Liver (tissue), 9 donors: Measurements from ENCODE around the gene HMX1. TPM values are rescaled to one million over a fixed set of nuclear protein-coding genes. Genes with fewer than 3 reads are reported as not detected.

Source experiments
- DNase-seq: peaks from one replicate; pipeline ENCODE4 v3.0.0-alpha.2; 2017; ENCODE audit warnings: low spot score
- H3K27ac ChIP-seq, 2 donors: one replicate each; pipeline ENCODE4 v1.7.0; 2013; ENCODE audit warnings: inconsistent platforms in 2 of 2, low read length in 2 of 2, control low read depth in 1 of 2, low read depth in 1 of 2, mild to moderate bottlenecking in 1 of 2
- H3K27me3 ChIP-seq, 4 donors: one replicate each; pipeline versions ENCODE4 v1.6.1 to v1.7.0; 2013; ENCODE audit warnings: low read length in 3 of 4, inconsistent platforms in 1 of 4, mild to moderate bottlenecking in 1 of 4, moderate library complexity in 1 of 4; ENCODE audit not compliant: control insufficient read depth in 4 of 4, insufficient read depth in 4 of 4
- H3K36me3 ChIP-seq, 4 donors: one replicate each; pipeline versions ENCODE4 v1.6.1 to v1.7.0; 2013; ENCODE audit warnings: low read length in 3 of 4, mild to moderate bottlenecking in 3 of 4, low read depth in 1 of 4, moderate library complexity in 1 of 4; ENCODE audit not compliant: control insufficient read depth in 4 of 4, insufficient read depth in 3 of 4
- H3K4me1 ChIP-seq, 4 donors: one replicate each; pipeline versions ENCODE4 v1.6.1 to v1.7.0; 2013; ENCODE audit warnings: low read length in 3 of 4, mild to moderate bottlenecking in 3 of 4, moderate library complexity in 1 of 4; ENCODE audit not compliant: control insufficient read depth in 4 of 4, insufficient read depth in 4 of 4
- H3K4me3 ChIP-seq, 3 donors: one replicate each; pipeline versions ENCODE4 v1.6.1 to v1.7.0; 2013; ENCODE audit warnings: low read length in 3 of 3, control low read depth in 1 of 3, low read depth in 1 of 3, mild to moderate bottlenecking in 1 of 3
- H3K9ac ChIP-seq, 2 donors: one replicate each; pipeline ENCODE4 v1.7.0; 2013; ENCODE audit warnings: low read length in 2 of 2, mild to moderate bottlenecking in 2 of 2, moderate library complexity in 2 of 2, control low read depth in 1 of 2, low read depth in 1 of 2
- H3K9me3 ChIP-seq, 4 donors: one replicate each; pipeline versions ENCODE4 v1.6.1 to v1.7.0; 2013; ENCODE audit warnings: low read length in 3 of 4; ENCODE audit not compliant: control insufficient read depth in 4 of 4
- EGR1 ChIP-seq, 2 donors: IDR thresholded peaks; 2 replicates each; pipeline ENCODE4 v1.6.1; 2016 to 2018; ENCODE audit warnings: antibody characterized with exemption in 2 of 2, low read depth in 2 of 2
- FOXA1 ChIP-seq: IDR thresholded peaks from 2 replicates; pipeline ENCODE4 v1.6.1; 2016; ENCODE audit warnings: antibody characterized with exemption
- FOXA2 ChIP-seq: IDR thresholded peaks from 2 replicates; pipeline ENCODE4 v1.6.1; 2016; ENCODE audit warnings: antibody characterized with exemption
- GABPA ChIP-seq, 2 donors: IDR thresholded peaks in 1 of 2; conservative IDR thresholded peaks in 1 of 2; 2 replicates each; pipeline ENCODE4 v1.6.1; 2016; ENCODE audit warnings: antibody characterized with exemption in 2 of 2, mild to moderate bottlenecking in 1 of 2, moderate library complexity in 1 of 2
- HNF4A ChIP-seq, 2 donors: conservative IDR thresholded peaks; 2 replicates each; pipeline ENCODE4 v1.6.1; 2016; ENCODE audit warnings: antibody characterized with exemption in 2 of 2, mild to moderate bottlenecking in 2 of 2
- JUND ChIP-seq, 2 donors: IDR thresholded peaks; 2 replicates each; pipeline ENCODE4 v1.6.1; 2016; ENCODE audit warnings: antibody characterized with exemption in 2 of 2
- MAX ChIP-seq: IDR thresholded peaks from 2 replicates; pipeline ENCODE4 v1.6.1; 2016; ENCODE audit warnings: antibody characterized with exemption
- NR2F2 ChIP-seq: IDR thresholded peaks from 2 replicates; pipeline ENCODE4 v1.6.1; 2016; ENCODE audit warnings: antibody characterized with exemption
- RAD21 ChIP-seq, 2 donors: IDR thresholded peaks; 2 replicates each; pipeline ENCODE4 v1.6.1; 2016; ENCODE audit warnings: antibody characterized with exemption in 2 of 2, mild to moderate bottlenecking in 2 of 2
- RXRA ChIP-seq, 2 donors: IDR thresholded peaks; 2 replicates each; pipeline ENCODE4 v1.6.1; 2017 to 2018; ENCODE audit warnings: antibody characterized with exemption in 2 of 2, mild to moderate bottlenecking in 1 of 2
- SP1 ChIP-seq: IDR thresholded peaks from 2 replicates; pipeline ENCODE4 v1.6.1; 2018; ENCODE audit warnings: antibody characterized with exemption, mild to moderate bottlenecking
- TAF1 ChIP-seq: conservative IDR thresholded peaks from 2 replicates; pipeline ENCODE4 v1.6.1; 2016; ENCODE audit warnings: antibody characterized with exemption, mild to moderate bottlenecking
- YY1 ChIP-seq: IDR thresholded peaks from 2 replicates; pipeline ENCODE4 v1.6.1; 2016; ENCODE audit warnings: antibody characterized with exemption, mild to moderate bottlenecking
- WGBS: extraction: QIAGEN DNeasy Blood & Tissue Kit; methylation state at CpG from one replicate; pipeline ENCODE4 v1.1.7; 2013; 5-methylcytosine and 5-hydroxymethylcytosine counted together
- polyA plus RNA-seq, 2 donors: library from polyadenylated mRNA; stranded (reverse) in 1 of 2; unstranded in 1 of 2; fragments of 200-250 nt in 1 of 2; fragments of >200 nt in 1 of 2; fragmentation: Nextera tagmentation in 1 of 2; extraction: Ambion mirVana in 1 of 2; gene quantifications; one replicate each; pipeline versions ENCODE4 v1.2.1 to v1.2.3, GENCODE V29; 2013 to 2015
- total RNA-seq, 2 donors: library from RNA; depleted of rRNA; stranded (reverse); fragments of >200 nt; gene quantifications; one replicate each; pipeline ENCODE4 v1.2.3, GENCODE V29; 2014
- TF ChIP-seq, protein P1 (sequence below): IDR thresholded peaks from 2 replicates; pipeline ENCODE4 v1.6.1; 2016; ENCODE audit warnings: antibody characterized with exemption
- TF ChIP-seq, protein P2 (sequence below): IDR thresholded peaks from 2 replicates; pipeline ENCODE4 v1.6.1; 2016; ENCODE audit warnings: antibody characterized with exemption, mild to moderate bottlenecking
- TF ChIP-seq, protein P3 (sequence below): fragments of 150-350 bp; IDR thresholded peaks from 2 replicates; pipeline ENCODE4 v1.5.1; 2017; ENCODE audit warnings: improper control_type of control experiment, low read depth, low read length; ENCODE audit not compliant: missing input control
- TF ChIP-seq, protein P4 (sequence below): IDR thresholded peaks from 2 replicates; pipeline ENCODE4 v1.6.1; 2016; ENCODE audit warnings: antibody characterized with exemption
- donor health status: healthy.
- donor health status: healthy.
- donor health status: healthy.
- donor health status: healthy.
- donor health status: healthy.

HMX1 gene
- total and polyA plus RNA-seq, 4 donors = not detected

DNA sequence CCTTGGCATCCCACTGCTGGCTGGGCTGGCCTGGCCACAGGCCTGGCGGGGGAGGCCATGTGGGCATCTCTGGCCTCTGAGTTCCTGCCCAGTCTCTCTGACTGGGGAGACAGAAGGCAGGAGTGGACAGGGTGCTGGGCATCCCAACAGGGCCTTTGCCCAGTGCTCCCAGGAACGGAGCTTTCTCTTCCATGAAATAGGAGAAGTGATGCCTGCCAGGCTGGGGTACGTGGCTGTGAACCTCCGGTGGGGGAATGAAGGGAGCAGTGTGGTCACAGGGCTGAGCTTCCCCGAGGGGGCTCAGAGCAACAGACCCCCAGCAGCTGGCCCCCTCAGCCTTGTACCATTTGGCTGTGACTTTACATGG is 40.4 kb upstream of the HMX1 start:
- no peak for DNase-seq
- H3K9ac ChIP-seq = no peak overlapping the region
- TF ChIP-seq, protein P1, sequence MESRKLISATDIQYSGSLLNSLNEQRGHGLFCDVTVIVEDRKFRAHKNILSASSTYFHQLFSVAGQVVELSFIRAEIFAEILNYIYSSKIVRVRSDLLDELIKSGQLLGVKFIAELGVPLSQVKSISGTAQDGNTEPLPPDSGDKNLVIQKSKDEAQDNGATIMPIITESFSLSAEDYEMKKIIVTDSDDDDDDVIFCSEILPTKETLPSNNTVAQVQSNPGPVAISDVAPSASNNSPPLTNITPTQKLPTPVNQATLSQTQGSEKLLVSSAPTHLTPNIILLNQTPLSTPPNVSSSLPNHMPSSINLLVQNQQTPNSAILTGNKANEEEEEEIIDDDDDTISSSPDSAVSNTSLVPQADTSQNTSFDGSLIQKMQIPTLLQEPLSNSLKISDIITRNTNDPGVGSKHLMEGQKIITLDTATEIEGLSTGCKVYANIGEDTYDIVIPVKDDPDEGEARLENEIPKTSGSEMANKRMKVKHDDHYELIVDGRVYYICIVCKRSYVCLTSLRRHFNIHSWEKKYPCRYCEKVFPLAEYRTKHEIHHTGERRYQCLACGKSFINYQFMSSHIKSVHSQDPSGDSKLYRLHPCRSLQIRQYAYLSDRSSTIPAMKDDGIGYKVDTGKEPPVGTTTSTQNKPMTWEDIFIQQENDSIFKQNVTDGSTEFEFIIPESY = no peak
- TF ChIP-seq, protein P2, sequence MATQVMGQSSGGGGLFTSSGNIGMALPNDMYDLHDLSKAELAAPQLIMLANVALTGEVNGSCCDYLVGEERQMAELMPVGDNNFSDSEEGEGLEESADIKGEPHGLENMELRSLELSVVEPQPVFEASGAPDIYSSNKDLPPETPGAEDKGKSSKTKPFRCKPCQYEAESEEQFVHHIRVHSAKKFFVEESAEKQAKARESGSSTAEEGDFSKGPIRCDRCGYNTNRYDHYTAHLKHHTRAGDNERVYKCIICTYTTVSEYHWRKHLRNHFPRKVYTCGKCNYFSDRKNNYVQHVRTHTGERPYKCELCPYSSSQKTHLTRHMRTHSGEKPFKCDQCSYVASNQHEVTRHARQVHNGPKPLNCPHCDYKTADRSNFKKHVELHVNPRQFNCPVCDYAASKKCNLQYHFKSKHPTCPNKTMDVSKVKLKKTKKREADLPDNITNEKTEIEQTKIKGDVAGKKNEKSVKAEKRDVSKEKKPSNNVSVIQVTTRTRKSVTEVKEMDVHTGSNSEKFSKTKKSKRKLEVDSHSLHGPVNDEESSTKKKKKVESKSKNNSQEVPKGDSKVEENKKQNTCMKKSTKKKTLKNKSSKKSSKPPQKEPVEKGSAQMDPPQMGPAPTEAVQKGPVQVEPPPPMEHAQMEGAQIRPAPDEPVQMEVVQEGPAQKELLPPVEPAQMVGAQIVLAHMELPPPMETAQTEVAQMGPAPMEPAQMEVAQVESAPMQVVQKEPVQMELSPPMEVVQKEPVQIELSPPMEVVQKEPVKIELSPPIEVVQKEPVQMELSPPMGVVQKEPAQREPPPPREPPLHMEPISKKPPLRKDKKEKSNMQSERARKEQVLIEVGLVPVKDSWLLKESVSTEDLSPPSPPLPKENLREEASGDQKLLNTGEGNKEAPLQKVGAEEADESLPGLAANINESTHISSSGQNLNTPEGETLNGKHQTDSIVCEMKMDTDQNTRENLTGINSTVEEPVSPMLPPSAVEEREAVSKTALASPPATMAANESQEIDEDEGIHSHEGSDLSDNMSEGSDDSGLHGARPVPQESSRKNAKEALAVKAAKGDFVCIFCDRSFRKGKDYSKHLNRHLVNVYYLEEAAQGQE = no peak
- TF ChIP-seq YY1 (no peak), FOXA1 (no peak), GABPA (IDR thresholded peaks at IDR 0.05 in 1 of 2, conservative IDR thresholded peaks at IDR 0.05 in 1 of 2) (no peak), FOXA2 (no peak), RAD21 (IDR thresholded peaks at IDR 0.05) (no peak), TAF1 (no peak), MAX (no peak), NR2F2 (no peak), JUND (IDR thresholded peaks at IDR 0.05) (no peak), EGR1 (IDR thresholded peaks at IDR 0.05; ENCODE audit: low read depth in 2 of 2) (no peak), HNF4A (conservative IDR thresholded peaks at IDR 0.05) (no peak), RXRA (IDR thresholded peaks at IDR 0.05) (no peak), SP1 (no peak)
- TF ChIP-seq, protein P3, sequence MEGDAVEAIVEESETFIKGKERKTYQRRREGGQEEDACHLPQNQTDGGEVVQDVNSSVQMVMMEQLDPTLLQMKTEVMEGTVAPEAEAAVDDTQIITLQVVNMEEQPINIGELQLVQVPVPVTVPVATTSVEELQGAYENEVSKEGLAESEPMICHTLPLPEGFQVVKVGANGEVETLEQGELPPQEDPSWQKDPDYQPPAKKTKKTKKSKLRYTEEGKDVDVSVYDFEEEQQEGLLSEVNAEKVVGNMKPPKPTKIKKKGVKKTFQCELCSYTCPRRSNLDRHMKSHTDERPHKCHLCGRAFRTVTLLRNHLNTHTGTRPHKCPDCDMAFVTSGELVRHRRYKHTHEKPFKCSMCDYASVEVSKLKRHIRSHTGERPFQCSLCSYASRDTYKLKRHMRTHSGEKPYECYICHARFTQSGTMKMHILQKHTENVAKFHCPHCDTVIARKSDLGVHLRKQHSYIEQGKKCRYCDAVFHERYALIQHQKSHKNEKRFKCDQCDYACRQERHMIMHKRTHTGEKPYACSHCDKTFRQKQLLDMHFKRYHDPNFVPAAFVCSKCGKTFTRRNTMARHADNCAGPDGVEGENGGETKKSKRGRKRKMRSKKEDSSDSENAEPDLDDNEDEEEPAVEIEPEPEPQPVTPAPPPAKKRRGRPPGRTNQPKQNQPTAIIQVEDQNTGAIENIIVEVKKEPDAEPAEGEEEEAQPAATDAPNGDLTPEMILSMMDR = no peak
- TF ChIP-seq, protein P4, sequence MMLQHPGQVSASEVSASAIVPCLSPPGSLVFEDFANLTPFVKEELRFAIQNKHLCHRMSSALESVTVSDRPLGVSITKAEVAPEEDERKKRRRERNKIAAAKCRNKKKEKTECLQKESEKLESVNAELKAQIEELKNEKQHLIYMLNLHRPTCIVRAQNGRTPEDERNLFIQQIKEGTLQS = no peak
- no peak overlapping the region for H3K27ac ChIP-seq
- H3K36me3 ChIP-seq = no peaks in the 10 kb centered on the region
- peaks cover 0 to 2% (median 0%) of the 10 kb centered on the region in 4 donors for H3K27me3 ChIP-seq
- H3K9me3 ChIP-seq = no peaks in the 10 kb centered on the region
- no peak overlapping the region for H3K4me3 ChIP-seq
- no peaks in the 10 kb centered on the region for H3K4me1 ChIP-seq
- 80% methylated on average over 5 of the region's 5 CpGs for WGBS
